HepG2 (cell line): ENCODE results near the gene WWP2. TPM values are rescaled to one million over a fixed set of nuclear protein-coding genes. Genes with fewer than 3 reads are reported as not detected.

ENCODE experiments used
- ATAC-seq: fragments of 200-7000 bp; cut with Tn5 transposase; 3 replicates; pipeline ENCODE4 v1.9.1; 2020; ENCODE audit warnings: mild to moderate bottlenecking, moderate library complexity
- BruUV-seq: library from RNA; stranded (reverse); fragments of 400-500 nt; replicated peaks from 2 replicates; lab custom pipeline; 2021; lab: Mats Ljungman, UMichigan
- CTCF ChIA-PET: fragments of 300-600 bp; formaldehyde crosslinking; extraction: SDS; loops from one replicate; lab custom pipeline; 2021; ENCODE audit warnings: low total read pairs, inconsistent platforms, low intra/inter-chr PET ratio; lab: Yijun Ruan, JAX
- POLR2A ChIA-PET: fragments of 350-600 bp; sonication (Branson Sonifier 250); formaldehyde crosslinking; loops from one replicate; lab custom pipeline; 2020; ENCODE audit warnings: antibody characterized with exemption, inconsistent platforms; lab: Yijun Ruan, JAX
- DNase-seq: peaks from one replicate; pipeline ENCODE4 v3.0.0-alpha.2; 2015; ENCODE audit warnings: low spot score
- FAIRE-seq: peaks from 3 replicates; lab custom pipeline; 2011; peaks lifted over from hg19 to GRCh38; lab: Jason Lieb, UNC
- H2AFZ ChIP-seq: one replicate; pipeline ENCODE4 v1.6.1; 2011; ENCODE audit warnings: low read length, inconsistent platforms
- H3K27ac ChIP-seq: fragments of 300-600 bp; 3 replicates; pipeline ENCODE4 v1.8.0; 2011; ENCODE audit warnings: mixed run types, mild to moderate bottlenecking, mixed read lengths, low read length, inconsistent platforms; ENCODE audit not compliant: insufficient read depth; ENCODE audit errors: extremely low read length
- H3K27me3 ChIP-seq, 2 experiments: fragments of 200-600 bp in 1 of 2; 2 replicates in 1 of 2; 3 replicates in 1 of 2; pipeline versions ENCODE4 v1.6.0 to v1.8.0; 2011; ENCODE audit warnings: low read length in 2 of 2, mild to moderate bottlenecking in 2 of 2, moderate library complexity in 2 of 2, inconsistent platforms in 1 of 2; ENCODE audit not compliant: insufficient read depth in 2 of 2, control insufficient read depth in 1 of 2
- H3K36me3 ChIP-seq, 2 experiments: fragments of 200-600 bp in 1 of 2; replicated peaks in 1 of 2; 2 replicates in 1 of 2; 3 replicates in 1 of 2; pipeline versions ENCODE4 v1.5.1 to v1.8.0; 2011; ENCODE audit warnings: low read length in 2 of 2, inconsistent platforms in 1 of 2; ENCODE audit not compliant: insufficient read depth in 2 of 2, control insufficient read depth in 1 of 2
- H3K4me1 ChIP-seq: 2 replicates; pipeline ENCODE4 v1.5.1; 2012; ENCODE audit warnings: low read length, inconsistent platforms; ENCODE audit not compliant: insufficient read depth
- H3K4me2 ChIP-seq: 2 replicates; pipeline ENCODE4 v1.6.0; 2011; ENCODE audit warnings: low read depth, low read length, inconsistent platforms
- H3K4me3 ChIP-seq, 3 experiments: fragments of 200-600 bp in 1 of 3; sonication (generic), shearing (Covaris generic) in 1 of 3; replicated peaks in 1 of 3; 2 replicates each; pipeline ENCODE4 v1.5.1; 2011 to 2016; ENCODE audit warnings: low read length in 3 of 3, inconsistent platforms in 2 of 3, low read depth in 2 of 3, mild to moderate bottlenecking in 2 of 3, control low read depth in 1 of 3, mixed read lengths in 1 of 3; ENCODE audit not compliant: insufficient read depth in 1 of 3
- H3K79me2 ChIP-seq: one replicate; pipeline ENCODE4 v1.6.1; 2011; ENCODE audit warnings: low read length, inconsistent platforms; ENCODE audit not compliant: insufficient read depth
- H3K9ac ChIP-seq: 2 replicates; pipeline ENCODE4 v1.6.0; 2011; ENCODE audit warnings: mild to moderate bottlenecking, low read depth, low read length, inconsistent platforms; ENCODE audit not compliant: insufficient read depth
- H3K9me3 ChIP-seq: 2 replicates; pipeline ENCODE4 v1.5.1; 2012; ENCODE audit warnings: mild to moderate bottlenecking, low read length
- H4K20me1 ChIP-seq: 2 replicates; pipeline ENCODE4 v1.6.0; 2011; ENCODE audit warnings: inconsistent platforms, mild to moderate bottlenecking, low read length, moderate library complexity; ENCODE audit not compliant: insufficient read depth
- ARID3A ChIP-seq: IDR thresholded peaks from 2 replicates; pipeline ENCODE4 v1.6.1; 2012; ENCODE audit warnings: low read depth, low read length, improper control_type of control experiment
- ARNT2 ChIP-seq: sonication (generic); formaldehyde crosslinking; IDR thresholded peaks from 2 replicates; pipeline ENCODE4 v1.8.0; 2022; ENCODE audit warnings: mild to moderate bottlenecking, low read depth, missing genetic modification reagents, moderate library complexity
- HDAC1 ChIP-seq: sonication (generic); formaldehyde crosslinking; IDR thresholded peaks from 2 replicates; pipeline ENCODE4 v1.5.1; 2020; ENCODE audit warnings: mild to moderate bottlenecking, missing genetic modification reagents
- HMGXB4 ChIP-seq, 2 experiments: sonication (generic) in 1 of 2; formaldehyde crosslinking in 1 of 2; IDR thresholded peaks; 2 replicates each; pipeline versions ENCODE4 v1.4.0 to v1.6.1; 2018 to 2020; ENCODE audit warnings: missing genetic modification reagents in 2 of 2, borderline replicate concordance in 1 of 2, low read depth in 1 of 2, mild to moderate bottlenecking in 1 of 2, missing biosample characterization in 1 of 2
- PRDM4 ChIP-seq: sonication (generic); formaldehyde crosslinking; IDR thresholded peaks from 2 replicates; pipeline ENCODE4 v1.9.0; 2021; ENCODE audit warnings: missing genetic modification reagents, borderline replicate concordance
- REPIN1 ChIP-seq: sonication (generic); formaldehyde crosslinking; IDR thresholded peaks from 2 replicates; pipeline ENCODE4 v1.8.0; 2022; ENCODE audit warnings: missing genetic modification reagents, low read depth, mild to moderate bottlenecking, borderline replicate concordance
- SMARCC2 ChIP-seq: fragments of 450-650 bp; IDR thresholded peaks from 2 replicates; pipeline ENCODE4 v1.6.1; 2017; ENCODE audit warnings: antibody characterized with exemption, mild to moderate bottlenecking
- SPEN ChIP-seq: sonication (generic); formaldehyde crosslinking; IDR thresholded peaks from 2 replicates; pipeline ENCODE4 v1.5.1; 2020; ENCODE audit warnings: low read depth, mild to moderate bottlenecking, missing genetic modification reagents
- ZBTB21 ChIP-seq: sonication (generic); formaldehyde crosslinking; IDR thresholded peaks from 2 replicates; pipeline ENCODE4 v1.4.0; 2020; ENCODE audit warnings: missing genetic modification reagents
- ZBTB34 ChIP-seq: sonication (generic); formaldehyde crosslinking; IDR thresholded peaks from 2 replicates; pipeline ENCODE4 v1.8.0; 2022; ENCODE audit warnings: mild to moderate bottlenecking, missing genetic modification reagents
- ZNF256 ChIP-seq: sonication (generic); formaldehyde crosslinking; conservative IDR thresholded peaks from 2 replicates; pipeline ENCODE4 v1.4.0; 2020; ENCODE audit warnings: missing genetic modification reagents
- ZNF296 ChIP-seq: sonication (generic); formaldehyde crosslinking; conservative IDR thresholded peaks from 2 replicates; pipeline ENCODE4 v1.5.0; 2020; ENCODE audit warnings: mild to moderate bottlenecking, missing genetic modification reagents
- ZNF337 ChIP-seq: sonication (generic); formaldehyde crosslinking; IDR thresholded peaks from 2 replicates; pipeline ENCODE4 v1.5.1; 2020; ENCODE audit warnings: missing genetic modification reagents, low read depth, mild to moderate bottlenecking, borderline replicate concordance
- ZNF563 ChIP-seq: sonication (generic); formaldehyde crosslinking; IDR thresholded peaks from 2 replicates; pipeline ENCODE4 v1.8.0; 2022; ENCODE audit warnings: mild to moderate bottlenecking, moderate library complexity, missing genetic modification reagents
- ZNF570 ChIP-seq: sonication (generic); formaldehyde crosslinking; IDR thresholded peaks from 2 replicates; pipeline ENCODE4 v1.4.0; 2020; ENCODE audit warnings: mild to moderate bottlenecking, missing genetic modification reagents, borderline replicate concordance
- ZNF589 ChIP-seq: sonication (generic); formaldehyde crosslinking; conservative IDR thresholded peaks from 2 replicates; pipeline ENCODE4 v1.8.0; 2022; ENCODE audit warnings: mild to moderate bottlenecking, moderate library complexity, missing genetic modification reagents
- ZNF766 ChIP-seq: sonication (generic); formaldehyde crosslinking; IDR thresholded peaks from 2 replicates; pipeline ENCODE4 v1.5.0; 2020; ENCODE audit warnings: missing genetic modification reagents, borderline replicate concordance
- ZSCAN31 ChIP-seq: sonication (generic); formaldehyde crosslinking; IDR thresholded peaks from 2 replicates; pipeline ENCODE4 v1.5.0; 2020; ENCODE audit warnings: low read depth, mild to moderate bottlenecking, missing genetic modification reagents
- WGBS: methylation state at CpG from one replicate; pipeline ENCODE4 v1.1.6; 2017; ENCODE audit warnings: low lambda C conversion rate; 5-methylcytosine and 5-hydroxymethylcytosine counted together
- in situ Hi-C: cut with HindIII; loops from 2 replicates; pipeline ENCODE4 v1.10.0; 2017; ENCODE audit warnings: low pct_unique_long_range_greater_than_20kb; ENCODE audit not compliant: extremely low pct_ligation_motif_present
- intact Hi-C: fragments of 100-400 bp; cut with micrococcal nuclease; formaldehyde crosslinking; loops from one replicate; pipeline ENCODE4 v1.10.0; 2022; ENCODE audit not compliant: unreplicated experiment
- polyA plus RNA-seq, 8 experiments: library from polyadenylated mRNA; depleted of rRNA in 3 of 8; stranded (reverse) in 7 of 8; unstranded in 1 of 8; fragments of >200 nt; fragmentation: Illumina TruSeq in 4 of 8; extraction: Trizol in 4 of 8; gene quantifications; 2 replicates each; pipeline versions ENCODE4 v1.2.1 to v1.2.3, GENCODE V29; 2011 to 2016; ENCODE audit warnings: low read depth in 4 of 8, missing spikeins in 1 of 8, mixed read lengths in 1 of 8; ENCODE audit not compliant: insufficient read depth in 1 of 8
- total RNA-seq, 5 experiments: library from RNA; depleted of rRNA; stranded (reverse); fragments of >200 nt; fragmentation: Illumina TruSeq; extraction: Trizol; gene quantifications; 2 replicates each; pipeline ENCODE4 v1.2.3, GENCODE V29; 2016; ENCODE audit warnings: low read depth in 1 of 5

Gene WWP2
- total and polyA plus RNA-seq, 2 of the 13 experiments (the other 11 are each of a cell fraction or from before 2014, with no cell fraction given): 11.4 to 28.2 TPM

GRCh38 chr16:69852815-69853214, 90.7 kb downstream of the WWP2 start:
- H3K4me3 ChIP-seq: no peak overlapping the region
- peaks cover 2 to 9% of the 10 kb centered on the region in 2 experiments; a peak in 3 of 5 replicates for H3K36me3 ChIP-seq
- no peaks in the 10 kb centered on the region for H3K9me3 ChIP-seq
- no peak for FAIRE-seq
- no peak overlapping the region for H3K27ac ChIP-seq
- no peaks in the 10 kb centered on the region for H4K20me1 ChIP-seq
- no peak overlapping the region for H3K9ac ChIP-seq
- intact Hi-C loops: no loop called here
- POLR2A ChIA-PET: no interaction called here
- no peak overlapping the region for H3K4me2 ChIP-seq
- in situ Hi-C loops: no loop called here
- H3K27me3 ChIP-seq: no peaks in the 10 kb centered on the region
- 89% methylated on average over 4 of the region's 4 CpGs for WGBS
- CTCF ChIA-PET: no interaction called here
- BruUV-seq: no TSS peak
- no peak for DNase-seq
- peaks cover 40% of the 10 kb centered on the region for H3K4me1 ChIP-seq
- H3K79me2 ChIP-seq: no peaks in the 10 kb centered on the region
- H2AFZ ChIP-seq: no peak overlapping the region
- ATAC-seq: no peak
- TF ChIP-seq ARID3A (no peak), ZNF570 (CRISPR knock-in tag) (no peak), ZBTB21 (CRISPR knock-in tag) (no peak), ZSCAN31 (CRISPR knock-in tag) (no peak), HDAC1 (CRISPR knock-in tag) (no peak), PRDM4 (CRISPR knock-in tag) (no peak), ZBTB34 (CRISPR knock-in tag) (no peak), ARNT2 (CRISPR knock-in tag) (no peak), ZNF589 (no peak), REPIN1 (no peak), SPEN (CRISPR knock-in tag) (no peak), ZNF337 (CRISPR knock-in tag) (no peak), ZNF563 (CRISPR knock-in tag) (no peak), SMARCC2 (no peak), ZNF256 (CRISPR knock-in tag) (no peak), HMGXB4 (CRISPR knock-in tag; IDR thresholded peaks at IDR 0.05; ENCODE audit: borderline replicate concordance in 1 of 2, low read depth in 1 of 2) (no peak), ZNF766 (CRISPR knock-in tag) (no peak), ZNF296 (no peak)
